ENCODE data around the gene NUP35.

NUP35 gene

DNA sequence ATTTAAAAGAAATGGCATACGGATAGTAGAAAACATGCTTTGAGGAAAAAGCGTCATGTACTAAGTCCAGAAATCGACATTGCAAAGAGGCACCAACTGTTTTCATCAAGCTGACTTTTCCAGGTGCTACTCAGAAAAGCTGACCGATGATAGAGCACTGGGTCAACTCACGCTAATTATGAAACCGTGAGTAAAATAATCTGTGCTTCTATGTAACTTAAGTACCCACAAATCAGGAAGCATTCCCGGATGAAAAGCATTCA lies 353 bp upstream of the NUP35 start:
- H3K36me3 ChIP-seq, result peaks cover 3% of the 10 kb centered on the region
- no peaks in the 10 kb centered on the region for H3K27me3 ChIP-seq (ENCODE audit: insufficient read depth, low read depth, severe bottlenecking)
- peak overlapping the region; percentile 86 for H3K27ac ChIP-seq
- TF ChIP-seq, protein P1, sequence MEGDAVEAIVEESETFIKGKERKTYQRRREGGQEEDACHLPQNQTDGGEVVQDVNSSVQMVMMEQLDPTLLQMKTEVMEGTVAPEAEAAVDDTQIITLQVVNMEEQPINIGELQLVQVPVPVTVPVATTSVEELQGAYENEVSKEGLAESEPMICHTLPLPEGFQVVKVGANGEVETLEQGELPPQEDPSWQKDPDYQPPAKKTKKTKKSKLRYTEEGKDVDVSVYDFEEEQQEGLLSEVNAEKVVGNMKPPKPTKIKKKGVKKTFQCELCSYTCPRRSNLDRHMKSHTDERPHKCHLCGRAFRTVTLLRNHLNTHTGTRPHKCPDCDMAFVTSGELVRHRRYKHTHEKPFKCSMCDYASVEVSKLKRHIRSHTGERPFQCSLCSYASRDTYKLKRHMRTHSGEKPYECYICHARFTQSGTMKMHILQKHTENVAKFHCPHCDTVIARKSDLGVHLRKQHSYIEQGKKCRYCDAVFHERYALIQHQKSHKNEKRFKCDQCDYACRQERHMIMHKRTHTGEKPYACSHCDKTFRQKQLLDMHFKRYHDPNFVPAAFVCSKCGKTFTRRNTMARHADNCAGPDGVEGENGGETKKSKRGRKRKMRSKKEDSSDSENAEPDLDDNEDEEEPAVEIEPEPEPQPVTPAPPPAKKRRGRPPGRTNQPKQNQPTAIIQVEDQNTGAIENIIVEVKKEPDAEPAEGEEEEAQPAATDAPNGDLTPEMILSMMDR (IDR thresholded peaks at IDR 0.05; ENCODE audit: low read depth, low read length), result no peak
- H3K9me3 ChIP-seq (ENCODE audit: severe bottlenecking), result no peaks in the 10 kb centered on the region
- no peak for DNase-seq
- peak overlapping the region; percentile 99 for H3K4me3 ChIP-seq (ENCODE audit: low read depth, low read length)

DNA sequence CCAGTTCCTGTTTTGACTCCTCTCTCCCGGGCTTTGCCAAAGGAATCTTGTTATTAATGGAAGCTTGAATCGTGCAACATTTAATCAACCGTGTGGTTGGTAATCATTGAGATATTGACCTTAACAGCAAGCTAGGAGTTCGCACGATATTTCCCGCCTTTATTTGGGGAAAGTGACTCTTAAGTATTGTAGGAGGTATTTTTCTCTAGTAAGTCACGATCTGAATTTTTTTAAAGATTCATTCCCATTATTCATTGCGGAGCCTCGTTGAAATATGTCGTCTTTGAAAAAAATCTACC lies 663 bp downstream of the NUP35 start:
- peaks cover 11% of the 10 kb centered on the region for H3K36me3 ChIP-seq
- H3K9me3 ChIP-seq (ENCODE audit: severe bottlenecking), result no peaks in the 10 kb centered on the region
- H3K27me3 ChIP-seq (ENCODE audit: insufficient read depth, low read depth, severe bottlenecking), result no peaks in the 10 kb centered on the region
- no peak for DNase-seq
- H3K27ac ChIP-seq, result peak overlapping the region; percentile 86
- TF ChIP-seq, protein P1 (IDR thresholded peaks at IDR 0.05; ENCODE audit: low read depth, low read length), result no peak
- H3K4me3 ChIP-seq (ENCODE audit: low read depth, low read length), result peak overlapping the region; percentile 99

DNA sequence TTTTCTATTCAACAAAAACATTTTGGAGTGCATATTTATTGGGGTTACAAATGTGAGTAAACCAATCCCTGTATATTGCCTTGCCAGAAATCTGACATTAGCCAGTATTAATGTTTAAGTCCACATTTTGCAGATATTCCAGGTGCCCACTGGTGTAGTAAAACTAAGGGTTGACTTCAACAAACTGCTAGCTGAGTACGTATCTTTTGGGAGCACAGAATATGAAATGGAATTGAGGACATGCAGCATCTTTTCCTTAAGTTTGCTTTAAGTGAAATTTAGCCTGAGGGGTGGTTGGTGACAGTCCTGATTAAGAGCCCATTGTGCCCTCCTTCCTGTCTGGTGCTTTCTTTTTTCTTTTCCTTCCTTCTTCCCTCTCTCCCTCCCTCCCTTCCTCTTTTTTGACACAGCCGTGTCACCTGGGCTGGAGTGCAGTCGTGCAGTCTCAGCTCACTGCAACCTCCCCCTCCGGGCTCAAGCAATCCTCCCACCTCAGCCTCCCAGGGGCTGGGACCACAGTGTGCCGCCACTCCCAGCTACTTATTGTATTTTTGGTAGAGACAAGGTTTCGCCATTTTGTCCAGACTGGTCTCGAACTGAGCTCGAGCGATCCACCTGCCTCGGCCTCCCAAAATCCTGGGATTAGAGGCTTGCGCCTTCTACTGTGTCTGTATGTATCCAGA lies 1.6 kb downstream of the NUP35 start:
- no peak overlapping the region; the same call in 1 of the 2 replicates for H3K4me3 ChIP-seq (ENCODE audit: low read depth, low read length)
- no peak overlapping the region for H3K27ac ChIP-seq
- TF ChIP-seq, protein P1 (IDR thresholded peaks at IDR 0.05; ENCODE audit: low read depth, low read length), result no peak
- peaks cover 13% of the 10 kb centered on the region for H3K36me3 ChIP-seq
- H3K27me3 ChIP-seq (ENCODE audit: insufficient read depth, low read depth, severe bottlenecking), result no peaks in the 10 kb centered on the region
- no peaks in the 10 kb centered on the region for H3K9me3 ChIP-seq (ENCODE audit: severe bottlenecking)
- no peak for DNase-seq

DNA sequence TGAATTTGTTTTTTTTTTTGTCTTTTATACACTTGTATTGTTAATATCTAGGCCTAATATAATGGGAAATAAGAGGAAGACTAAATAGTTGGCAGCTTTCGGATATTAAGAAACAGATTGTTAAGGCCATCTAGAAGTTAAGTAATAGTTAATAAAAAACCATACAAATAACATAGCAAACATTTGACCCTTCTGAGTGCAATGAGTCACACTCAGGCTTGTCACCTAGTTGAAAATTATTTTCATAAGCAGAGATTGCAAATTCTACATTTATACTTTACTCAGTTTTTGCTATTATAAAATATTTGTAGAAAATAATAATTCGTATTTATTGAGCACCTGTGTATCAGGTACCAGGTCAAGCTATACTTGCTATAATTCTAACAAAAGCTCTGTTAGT lies 2.4 kb downstream of the NUP35 start:
- Histone ChIP-seq H3K9me3 (ENCODE audit: severe bottlenecking) (no peaks in the 10 kb centered on the region), H3K27me3 (ENCODE audit: insufficient read depth, low read depth, severe bottlenecking) (no peaks in the 10 kb centered on the region), H3K36me3 (peaks cover 13% of the 10 kb centered on the region), H3K4me3 (ENCODE audit: low read depth, low read length) (no peak overlapping the region), H3K27ac (no peak overlapping the region)
- TF ChIP-seq, protein P1 (IDR thresholded peaks at IDR 0.05; ENCODE audit: low read depth, low read length), result no peak
- no peak for DNase-seq

DNA sequence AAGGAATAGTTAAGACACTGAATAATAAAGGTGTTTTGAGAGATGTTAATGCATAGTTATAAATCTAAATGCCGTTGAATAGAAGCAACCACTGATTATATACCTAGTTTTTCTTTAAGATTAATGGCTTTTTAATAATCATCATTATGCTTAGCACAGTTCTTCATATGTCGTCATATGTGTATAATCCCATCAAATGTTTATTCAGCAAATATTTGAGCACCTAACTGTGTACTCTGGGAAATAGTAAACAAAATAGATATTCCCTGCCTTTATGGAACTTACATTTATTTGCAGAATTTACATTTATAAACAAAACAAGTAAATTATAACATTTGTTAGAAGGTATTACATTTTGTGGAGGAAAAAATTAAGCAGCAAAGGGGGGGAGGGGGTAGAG lies 9.8 kb downstream of the NUP35 start:
- Histone ChIP-seq H3K36me3 (peaks cover 14% of the 10 kb centered on the region), H3K27ac (no peak overlapping the region), H3K27me3 (ENCODE audit: insufficient read depth, low read depth, severe bottlenecking) (no peaks in the 10 kb centered on the region), H3K9me3 (ENCODE audit: severe bottlenecking) (no peaks in the 10 kb centered on the region), H3K4me3 (ENCODE audit: low read depth, low read length) (no peak overlapping the region)
- TF ChIP-seq, protein P1 (IDR thresholded peaks at IDR 0.05; ENCODE audit: low read depth, low read length), result no peak
- DNase-seq, result no peak

DNA sequence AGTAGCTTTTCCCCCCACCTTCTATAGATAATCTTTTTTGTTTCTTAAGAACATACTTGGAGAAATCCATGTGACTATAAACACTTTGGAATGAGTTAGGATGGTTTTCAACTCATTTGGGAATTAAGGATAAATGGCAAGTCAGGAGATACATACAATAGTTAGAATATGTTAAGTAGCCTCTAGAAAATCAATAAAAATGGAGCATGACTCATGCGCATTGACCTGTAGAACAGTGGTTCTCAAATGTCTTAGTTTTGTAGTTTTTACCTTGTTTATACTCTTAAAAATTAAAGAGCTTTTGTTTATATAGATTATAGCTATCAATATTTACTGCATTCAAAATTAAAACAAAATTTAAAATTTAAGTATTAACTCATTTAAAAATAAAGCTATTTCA lies 24.7 kb downstream of the NUP35 start:
- Histone ChIP-seq H3K27me3 (ENCODE audit: insufficient read depth, low read depth, severe bottlenecking) (no peaks in the 10 kb centered on the region), H3K4me3 (ENCODE audit: low read depth, low read length) (no peak overlapping the region), H3K9me3 (ENCODE audit: severe bottlenecking) (peaks cover 2% of the 10 kb centered on the region), H3K36me3 (peaks cover 27% of the 10 kb centered on the region), H3K27ac (no peak overlapping the region)
- TF ChIP-seq, protein P1 (IDR thresholded peaks at IDR 0.05; ENCODE audit: low read depth, low read length), result no peak
- DNase-seq, result no peak

Data from WERI-Rb-1 (cell line).